Measurements from ENCODE around the gene LHX2. TPM values are rescaled to one million over a fixed set of nuclear protein-coding genes. Genes with fewer than 3 reads are reported as not detected.

LHX2 gene
- polyA plus RNA-seq, 10 donors, result 0.88 to 9.3 (median 1.8) TPM

- DNase-seq, result peak in 2 of 3 donors; percentile 37 to 54
Observed at GRCh38 chr9:124054582-124055227, 43.1 kb downstream of the LHX2 start.

- DNase-seq, result no peak
Observed at GRCh38 chr9:124060844-124061605, 49.5 kb downstream of the LHX2 start.

- DNase-seq, result no peak
Observed at GRCh38 chr9:124062172-124062571, 50.6 kb downstream of the LHX2 start.

GRCh38 chr9:124066783-124067577, 55.4 kb downstream of the LHX2 start:
- DNase-seq, result no peak

- DNase-seq, result no peak
Observed at GRCh38 chr9:124068251-124068650, 56.7 kb downstream of the LHX2 start.

GRCh38 chr9:124074746-124075145, 63.2 kb downstream of the LHX2 start:
- no peak for DNase-seq

GRCh38 chr9:124075761-124076160, 64.2 kb downstream of the LHX2 start:
- no peak for DNase-seq

GRCh38 chr9:124077915-124078572, 66.5 kb downstream of the LHX2 start:
- DNase-seq, result peak in 1 of 3 donors; percentile 8

- peak; percentile 25 to 61 (median 36) for DNase-seq
Observed at GRCh38 chr9:124078641-124079040, 67.1 kb downstream of the LHX2 start.

GRCh38 chr9:124079176-124079925, 67.8 kb downstream of the LHX2 start:
- DNase-seq, result peak; percentile 76 to 88 (median 83)

GRCh38 chr9:124082622-124083021, 71.1 kb downstream of the LHX2 start:
- no peak for DNase-seq

Other genes starting within 250 kb of the LHX2 start
- 10 to 100 TPM; 10.9 to 15.4 (median 13.8) TPM for gene DENND1A, start 81.6 kb upstream of the LHX2 start, polyA plus RNA-seq (ENCODE audit: insufficient read length in 10 of 10)
- gene NEK6, start 246.2 kb downstream of the LHX2 start, polyA plus RNA-seq (ENCODE audit: insufficient read length in 10 of 10), result 10 to 100 TPM; 35.0 to 48.2 (median 39.1) TPM